ENCODE results near the gene TET1.

- TF ChIP-seq NFE2L2 (conservative IDR thresholded peaks at IDR 0.05; ENCODE audit: low read length) (no peak), MAZ (IDR thresholded peaks at IDR 0.05; ENCODE audit: borderline replicate concordance, low read depth, low read length) (no peak), CHD4 (IDR thresholded peaks at IDR 0.05; ENCODE audit: borderline replicate concordance) (no peak), POLR2A (IDR thresholded peaks at IDR 0.05; ENCODE audit: low read length) (no peak), EP300 (IDR thresholded peaks at IDR 0.05) (no peak), MYC (IDR thresholded peaks at IDR 0.05; ENCODE audit: borderline replicate concordance, low read length) (no peak), RAD21 (conservative IDR thresholded peaks at IDR 0.05 in 1 of 2, IDR thresholded peaks at IDR 0.05 in 1 of 2) (no peak), SREBF2 (IDR thresholded peaks at IDR 0.05) (no peak), HDAC2 (IDR thresholded peaks at IDR 0.05) (no peak), POLR2AphosphoS2 (conservative IDR thresholded peaks at IDR 0.05; ENCODE audit: low read length) (no peak), FOXS1 (CRISPR knock-in tag; IDR thresholded peaks at IDR 0.05) (no peak)
- TF ChIP-seq, protein P1, sequence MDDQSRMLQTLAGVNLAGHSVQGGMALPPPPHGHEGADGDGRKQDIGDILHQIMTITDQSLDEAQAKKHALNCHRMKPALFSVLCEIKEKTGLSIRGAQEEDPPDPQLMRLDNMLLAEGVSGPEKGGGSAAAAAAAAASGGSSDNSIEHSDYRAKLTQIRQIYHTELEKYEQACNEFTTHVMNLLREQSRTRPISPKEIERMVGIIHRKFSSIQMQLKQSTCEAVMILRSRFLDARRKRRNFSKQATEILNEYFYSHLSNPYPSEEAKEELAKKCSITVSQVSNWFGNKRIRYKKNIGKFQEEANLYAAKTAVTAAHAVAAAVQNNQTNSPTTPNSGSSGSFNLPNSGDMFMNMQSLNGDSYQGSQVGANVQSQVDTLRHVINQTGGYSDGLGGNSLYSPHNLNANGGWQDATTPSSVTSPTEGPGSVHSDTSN (IDR thresholded peaks at IDR 0.05) = no peak
- TF ChIP-seq, protein P2, sequence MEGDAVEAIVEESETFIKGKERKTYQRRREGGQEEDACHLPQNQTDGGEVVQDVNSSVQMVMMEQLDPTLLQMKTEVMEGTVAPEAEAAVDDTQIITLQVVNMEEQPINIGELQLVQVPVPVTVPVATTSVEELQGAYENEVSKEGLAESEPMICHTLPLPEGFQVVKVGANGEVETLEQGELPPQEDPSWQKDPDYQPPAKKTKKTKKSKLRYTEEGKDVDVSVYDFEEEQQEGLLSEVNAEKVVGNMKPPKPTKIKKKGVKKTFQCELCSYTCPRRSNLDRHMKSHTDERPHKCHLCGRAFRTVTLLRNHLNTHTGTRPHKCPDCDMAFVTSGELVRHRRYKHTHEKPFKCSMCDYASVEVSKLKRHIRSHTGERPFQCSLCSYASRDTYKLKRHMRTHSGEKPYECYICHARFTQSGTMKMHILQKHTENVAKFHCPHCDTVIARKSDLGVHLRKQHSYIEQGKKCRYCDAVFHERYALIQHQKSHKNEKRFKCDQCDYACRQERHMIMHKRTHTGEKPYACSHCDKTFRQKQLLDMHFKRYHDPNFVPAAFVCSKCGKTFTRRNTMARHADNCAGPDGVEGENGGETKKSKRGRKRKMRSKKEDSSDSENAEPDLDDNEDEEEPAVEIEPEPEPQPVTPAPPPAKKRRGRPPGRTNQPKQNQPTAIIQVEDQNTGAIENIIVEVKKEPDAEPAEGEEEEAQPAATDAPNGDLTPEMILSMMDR (IDR thresholded peaks at IDR 0.05) = no peak
- TF ChIP-seq, protein P3, sequence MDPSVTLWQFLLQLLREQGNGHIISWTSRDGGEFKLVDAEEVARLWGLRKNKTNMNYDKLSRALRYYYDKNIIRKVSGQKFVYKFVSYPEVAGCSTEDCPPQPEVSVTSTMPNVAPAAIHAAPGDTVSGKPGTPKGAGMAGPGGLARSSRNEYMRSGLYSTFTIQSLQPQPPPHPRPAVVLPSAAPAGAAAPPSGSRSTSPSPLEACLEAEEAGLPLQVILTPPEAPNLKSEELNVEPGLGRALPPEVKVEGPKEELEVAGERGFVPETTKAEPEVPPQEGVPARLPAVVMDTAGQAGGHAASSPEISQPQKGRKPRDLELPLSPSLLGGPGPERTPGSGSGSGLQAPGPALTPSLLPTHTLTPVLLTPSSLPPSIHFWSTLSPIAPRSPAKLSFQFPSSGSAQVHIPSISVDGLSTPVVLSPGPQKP (IDR thresholded peaks at IDR 0.05; ENCODE audit: low read depth, low read length) = no peak
These were observed 16.0 kb downstream of the TET1 start for GRCh38 chr10:68576118-68576517.

Data from A549 (cell line).